Natural killer cell (primary cell): ENCODE data around the gene GNAI1. TPM values are rescaled to one million over a fixed set of nuclear protein-coding genes. Genes with fewer than 3 reads are reported as not detected.

Source experiments
- ATAC-seq, 3 donors: fragments of 150-1000 bp in 2 of 3; fragments of 200-7000 bp in 1 of 3; cut with Tn5 transposase; 1 replicate in 1 of 3; 2 replicates in 2 of 3; pipeline ENCODE4 v1.10.0; 2021; ENCODE audit warnings: mild to moderate bottlenecking in 2 of 3, moderate library complexity in 2 of 3
- DNase-seq, 2 donors: peaks; one replicate each; pipeline versions ENCODE4 v3.0.0 to v3.0.0-alpha.2; 2013 to 2021; ENCODE audit warnings: mixed read lengths in 1 of 2
- H3K27ac ChIP-seq: one replicate; pipeline ENCODE4 v1.5.1; 2013; ENCODE audit warnings: mild to moderate bottlenecking, low read length
- H3K27me3 ChIP-seq: one replicate; pipeline ENCODE4 v1.6.1; 2013; ENCODE audit warnings: low read length; ENCODE audit not compliant: control insufficient read depth, insufficient read depth
- H3K36me3 ChIP-seq: one replicate; pipeline ENCODE4 v1.6.1; 2013; ENCODE audit warnings: low read length; ENCODE audit not compliant: control insufficient read depth, insufficient read depth
- H3K4me1 ChIP-seq: one replicate; pipeline ENCODE4 v1.6.1; 2013; ENCODE audit warnings: low read length; ENCODE audit not compliant: control insufficient read depth, insufficient read depth
- H3K4me3 ChIP-seq: one replicate; pipeline ENCODE4 v1.5.1; 2013; ENCODE audit warnings: low read length
- H3K9me3 ChIP-seq: one replicate; pipeline ENCODE4 v1.6.1; 2013; ENCODE audit warnings: low read length; ENCODE audit not compliant: control insufficient read depth, insufficient read depth
- H3K27ac Mint-ChIP-seq, 2 donors: one replicate each; pipeline ENCODE4 v1.8.0; 2022; ENCODE audit warnings: mild to moderate bottlenecking in 2 of 2, mixed read lengths in 2 of 2, moderate library complexity in 1 of 2
- H3K27me3 Mint-ChIP-seq, 2 donors: one replicate each; pipeline ENCODE4 v1.8.0; 2022; ENCODE audit warnings: low read depth in 2 of 2, mixed read lengths in 2 of 2
- H3K36me3 Mint-ChIP-seq: one replicate; pipeline ENCODE4 v1.8.0; 2022; ENCODE audit warnings: mixed read lengths
- H3K4me1 Mint-ChIP-seq, 2 donors: one replicate each; pipeline ENCODE4 v1.8.0; 2022; ENCODE audit warnings: mixed read lengths in 2 of 2
- H3K4me3 Mint-ChIP-seq: one replicate; pipeline ENCODE4 v1.8.0; 2022; ENCODE audit warnings: mild to moderate bottlenecking, moderate library complexity, mixed read lengths
- H3K9me3 Mint-ChIP-seq, 2 donors: one replicate each; pipeline ENCODE4 v1.8.0; 2022; ENCODE audit warnings: mixed read lengths in 2 of 2
- WGBS: methylation state at CpG from one replicate; pipeline ENCODE4 v1.1.7; 2013; ENCODE audit warnings: missing lambda C conversion rate; ENCODE audit not compliant: insufficient coverage; 5-methylcytosine and 5-hydroxymethylcytosine counted together
- intact Hi-C: fragments of 100-400 bp; cut with micrococcal nuclease; formaldehyde crosslinking; loops from one replicate; pipeline ENCODE4 v1.14.2; 2022
- total RNA-seq, 4 donors: library from RNA; stranded (reverse); fragments of 120-200 nt in 1 of 4; gene quantifications; one replicate each; pipeline versions ENCODE4 v1.2.3 to v1.2.4, GENCODE V29; 2013 to 2022
- TF ChIP-seq, protein P1 (sequence below): fragments of 200-600 bp; IDR thresholded peaks from one replicate; pipeline ENCODE4 v1.8.0; 2022; ENCODE audit warnings: antibody characterized with exemption

GNAI1 gene
- total RNA-seq, 3 donors from 2014 or later (not counting 1 experiment from before 2014, with no cell fraction given) = 0.59 to 1.1 (median 0.68) TPM

DNA sequence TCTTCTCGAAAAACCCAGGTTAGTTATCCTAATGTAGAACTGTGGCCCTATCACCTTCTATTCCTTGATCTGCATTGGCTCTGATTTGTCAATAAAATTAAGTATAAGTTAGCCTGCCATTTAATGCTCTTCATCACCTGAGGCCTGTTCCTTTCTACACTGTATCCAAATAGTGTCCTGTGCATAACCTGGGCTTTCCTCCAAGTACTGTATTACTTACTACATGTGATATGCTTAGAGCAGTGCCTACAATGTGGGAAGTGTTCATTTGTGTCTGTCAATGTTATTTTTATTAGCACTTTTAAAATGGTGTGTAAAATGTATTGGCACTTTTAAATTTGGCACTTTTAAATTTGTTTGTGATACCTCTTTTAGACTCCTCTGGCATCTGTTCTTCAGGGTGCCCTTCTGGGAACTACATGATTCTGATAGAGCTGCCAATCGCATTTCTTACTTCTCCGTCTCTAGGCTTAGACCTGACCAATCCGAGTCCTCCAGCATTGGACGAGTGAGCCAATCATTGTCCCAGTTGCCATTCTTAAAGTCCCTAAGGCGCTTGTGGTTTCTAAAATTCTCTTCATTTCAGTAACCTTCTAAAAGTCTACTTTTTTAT is 85.5 kb downstream of the GNAI1 start:
- Mint-ChIP-seq H3K4me3 (no peak overlapping the region), H3K27me3 (no peaks in the 10 kb centered on the region)
- WGBS = 86% methylated on average over 6 of the region's 6 CpGs

DNA sequence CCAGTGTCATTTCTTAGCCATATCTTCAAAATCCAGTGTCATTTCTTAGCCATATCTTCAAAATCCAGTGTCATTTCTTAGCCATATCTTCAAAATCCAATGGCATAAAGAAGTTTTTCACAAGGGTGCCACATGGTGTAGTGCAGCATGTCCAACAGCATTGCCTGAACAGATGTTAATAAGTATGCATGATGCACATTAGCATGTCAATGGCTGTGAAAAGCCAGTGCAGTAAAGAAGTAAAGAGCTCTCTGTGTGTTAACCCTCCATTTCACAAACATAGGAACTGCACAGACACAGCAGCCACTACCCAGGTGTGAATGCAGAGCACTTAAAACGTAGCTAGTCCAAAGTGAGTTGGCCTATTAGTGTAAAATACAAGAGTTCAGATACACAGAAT is 89.8 kb downstream of the GNAI1 start:
- peaks cover 2 to 5% of the 10 kb centered on the region in 2 donors for H3K9me3 Mint-ChIP-seq
- no peaks in the 10 kb centered on the region for H3K36me3 Mint-ChIP-seq
- H3K4me1 Mint-ChIP-seq = no peaks in the 10 kb centered on the region
- H3K27me3 Mint-ChIP-seq = no peaks in the 10 kb centered on the region
- no peak overlapping the region for H3K27ac Mint-ChIP-seq
- DNase-seq (no peak), ATAC-seq (no peak)
- TF ChIP-seq, protein P1, sequence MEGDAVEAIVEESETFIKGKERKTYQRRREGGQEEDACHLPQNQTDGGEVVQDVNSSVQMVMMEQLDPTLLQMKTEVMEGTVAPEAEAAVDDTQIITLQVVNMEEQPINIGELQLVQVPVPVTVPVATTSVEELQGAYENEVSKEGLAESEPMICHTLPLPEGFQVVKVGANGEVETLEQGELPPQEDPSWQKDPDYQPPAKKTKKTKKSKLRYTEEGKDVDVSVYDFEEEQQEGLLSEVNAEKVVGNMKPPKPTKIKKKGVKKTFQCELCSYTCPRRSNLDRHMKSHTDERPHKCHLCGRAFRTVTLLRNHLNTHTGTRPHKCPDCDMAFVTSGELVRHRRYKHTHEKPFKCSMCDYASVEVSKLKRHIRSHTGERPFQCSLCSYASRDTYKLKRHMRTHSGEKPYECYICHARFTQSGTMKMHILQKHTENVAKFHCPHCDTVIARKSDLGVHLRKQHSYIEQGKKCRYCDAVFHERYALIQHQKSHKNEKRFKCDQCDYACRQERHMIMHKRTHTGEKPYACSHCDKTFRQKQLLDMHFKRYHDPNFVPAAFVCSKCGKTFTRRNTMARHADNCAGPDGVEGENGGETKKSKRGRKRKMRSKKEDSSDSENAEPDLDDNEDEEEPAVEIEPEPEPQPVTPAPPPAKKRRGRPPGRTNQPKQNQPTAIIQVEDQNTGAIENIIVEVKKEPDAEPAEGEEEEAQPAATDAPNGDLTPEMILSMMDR = no peak
- Histone ChIP-seq H3K9me3 (no peaks in the 10 kb centered on the region), H3K27ac (no peak overlapping the region), H3K4me1 (no peaks in the 10 kb centered on the region), H3K36me3 (no peaks in the 10 kb centered on the region), H3K4me3 (no peak overlapping the region), H3K27me3 (no peaks in the 10 kb centered on the region)
- intact Hi-C loops = no loop called here
- no CpG with 5 or more reads among the region's 1 CpG for WGBS
- no peak overlapping the region for H3K4me3 Mint-ChIP-seq

More for the DNA sequence above, 85.5 kb downstream of the GNAI1 start:
- peaks cover 0 to 3% of the 10 kb centered on the region in 2 donors for H3K9me3 Mint-ChIP-seq
- TF ChIP-seq, protein P1 = no peak
- no peaks in the 10 kb centered on the region for H3K36me3 Mint-ChIP-seq
- H3K27ac Mint-ChIP-seq = no peak overlapping the region
- H3K4me1 Mint-ChIP-seq = no peaks in the 10 kb centered on the region
- Histone ChIP-seq H3K4me3 (no peak overlapping the region), H3K27ac (no peak overlapping the region), H3K4me1 (no peaks in the 10 kb centered on the region), H3K27me3 (no peaks in the 10 kb centered on the region), H3K36me3 (no peaks in the 10 kb centered on the region), H3K9me3 (no peaks in the 10 kb centered on the region)
- intact Hi-C loops = no loop called here
- ATAC-seq = no peak
- DNase-seq = no peak

DNA sequence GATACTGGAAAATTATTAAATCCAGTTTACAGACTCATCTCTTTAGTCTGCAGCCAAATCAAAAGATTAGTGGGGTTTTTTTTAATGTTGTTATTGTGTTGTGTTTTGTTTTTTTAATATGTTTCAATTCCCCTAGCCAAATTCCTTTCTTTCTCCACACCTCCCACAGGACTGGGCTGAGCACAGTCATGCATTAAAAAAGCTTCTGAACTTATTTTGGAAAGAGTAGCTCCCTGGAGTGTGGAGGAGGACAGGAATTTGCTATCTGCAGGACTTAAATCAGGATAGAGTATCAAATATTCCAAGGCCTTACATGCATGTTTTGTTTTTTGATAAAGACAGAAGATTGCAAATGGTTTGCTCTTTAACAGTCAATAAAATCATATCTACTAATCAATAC is 90.7 kb downstream of the GNAI1 start:
- peaks cover 2% of the 10 kb centered on the region in 2 donors for H3K9me3 Mint-ChIP-seq
- DNase-seq = no peak

More for the DNA sequence above, 90.7 kb downstream of the GNAI1 start:
- no peak for ATAC-seq
- TF ChIP-seq, protein P1 = no peak
- Mint-ChIP-seq H3K4me3 (no peak overlapping the region), H3K36me3 (no peaks in the 10 kb centered on the region), H3K27me3 (no peaks in the 10 kb centered on the region), H3K4me1 (no peaks in the 10 kb centered on the region), H3K27ac (no peak overlapping the region)
- Histone ChIP-seq H3K36me3 (no peaks in the 10 kb centered on the region), H3K27ac (no peak overlapping the region), H3K4me1 (no peaks in the 10 kb centered on the region), H3K9me3 (no peaks in the 10 kb centered on the region), H3K27me3 (no peaks in the 10 kb centered on the region), H3K4me3 (no peak overlapping the region)
- intact Hi-C loops = no loop called here
